Thoracic aorta (tissue), 2 donors: Measurements from ENCODE around the gene WDFY1. TPM values are rescaled to one million over a fixed set of nuclear protein-coding genes. Genes with fewer than 3 reads are reported as not detected.

Experiments
- ATAC-seq: fragments of 150-250 bp; one replicate; pipeline ENCODE4 v1.8.0; 2017; ENCODE audit warnings: low read depth; ENCODE audit not compliant: insufficient number of reproducible peaks, low FRiP score
- DNase-seq: peaks from one replicate; pipeline ENCODE4 v3.0.0-alpha.2; 2020; ENCODE audit warnings: low spot score
- H3K27ac ChIP-seq, 2 donors: fragments of 200-600 bp; sonication (generic); 1 replicate in 1 of 2; 2 replicates in 1 of 2; pipeline ENCODE4 v1.5.1; 2016; ENCODE audit warnings: mild to moderate bottlenecking in 2 of 2, moderate library complexity in 2 of 2
- H3K27me3 ChIP-seq: fragments of 200-600 bp; sonication (generic); replicated peaks from 2 replicates; pipeline ENCODE4 v1.6.0; 2016; ENCODE audit warnings: mild to moderate bottlenecking; ENCODE audit not compliant: insufficient read depth
- H3K36me3 ChIP-seq: fragments of 200-600 bp; sonication (generic); one replicate; pipeline ENCODE4 v1.5.1; 2016
- H3K4me1 ChIP-seq, 2 donors: fragments of 200-600 bp; sonication (generic); 1 replicate in 1 of 2; 2 replicates in 1 of 2; pipeline versions ENCODE4 v1.5.1 to v1.6.0; 2016; ENCODE audit warnings: low read depth in 2 of 2, mild to moderate bottlenecking in 1 of 2; ENCODE audit not compliant: control insufficient read depth in 1 of 2
- H3K4me3 ChIP-seq: fragments of 200-600 bp; sonication (generic); 2 replicates; pipeline ENCODE4 v1.5.1; 2016; ENCODE audit warnings: mild to moderate bottlenecking
- H3K9me3 ChIP-seq: fragments of 200-600 bp; sonication (generic); 2 replicates; pipeline ENCODE4 v1.5.1; 2016
- total RNA-seq, 2 donors: library from RNA; depleted of rRNA; stranded (reverse); fragments of >200 nt; gene quantifications; one replicate each; pipeline versions ENCODE4 v1.1.0 to v1.2.3, GENCODE V29; 2016
- TF ChIP-seq, protein P1 (sequence below): fragments of 200-600 bp; sonication (generic); IDR thresholded peaks from one replicate; pipeline ENCODE4 v1.5.1; 2019; ENCODE audit warnings: antibody characterized with exemption

The WDFY1 gene
- total RNA-seq, 2 donors from 2014 or later = 51.4 to 64.0 TPM

DNA sequence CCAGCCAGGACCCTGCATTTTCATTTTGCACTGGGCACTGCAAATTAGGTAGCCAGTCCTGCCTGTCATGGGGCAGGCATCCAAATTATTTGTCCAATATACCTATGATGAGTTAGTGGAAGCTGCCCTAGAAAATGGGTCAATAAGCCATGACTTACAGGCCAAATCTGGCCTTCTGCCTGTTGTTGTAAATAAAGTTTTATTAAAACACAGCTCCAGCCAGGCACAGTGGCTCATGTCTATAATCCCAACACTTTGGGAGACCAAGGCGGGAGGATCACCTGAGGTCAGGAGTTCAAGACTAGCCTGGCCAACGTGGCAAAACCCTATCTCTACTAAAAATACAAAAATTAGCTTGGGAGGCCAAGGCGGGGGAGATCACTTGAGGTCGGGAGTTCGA is 116.0 kb downstream of the WDFY1 start:
- Histone ChIP-seq H3K4me3 (no peak overlapping the region), H3K27me3 (no peaks in the 10 kb centered on the region), H3K27ac (no peak overlapping the region), H3K4me1 (no peaks in the 10 kb centered on the region), H3K36me3 (no peaks in the 10 kb centered on the region), H3K9me3 (no peaks in the 10 kb centered on the region)
- TF ChIP-seq, protein P1, sequence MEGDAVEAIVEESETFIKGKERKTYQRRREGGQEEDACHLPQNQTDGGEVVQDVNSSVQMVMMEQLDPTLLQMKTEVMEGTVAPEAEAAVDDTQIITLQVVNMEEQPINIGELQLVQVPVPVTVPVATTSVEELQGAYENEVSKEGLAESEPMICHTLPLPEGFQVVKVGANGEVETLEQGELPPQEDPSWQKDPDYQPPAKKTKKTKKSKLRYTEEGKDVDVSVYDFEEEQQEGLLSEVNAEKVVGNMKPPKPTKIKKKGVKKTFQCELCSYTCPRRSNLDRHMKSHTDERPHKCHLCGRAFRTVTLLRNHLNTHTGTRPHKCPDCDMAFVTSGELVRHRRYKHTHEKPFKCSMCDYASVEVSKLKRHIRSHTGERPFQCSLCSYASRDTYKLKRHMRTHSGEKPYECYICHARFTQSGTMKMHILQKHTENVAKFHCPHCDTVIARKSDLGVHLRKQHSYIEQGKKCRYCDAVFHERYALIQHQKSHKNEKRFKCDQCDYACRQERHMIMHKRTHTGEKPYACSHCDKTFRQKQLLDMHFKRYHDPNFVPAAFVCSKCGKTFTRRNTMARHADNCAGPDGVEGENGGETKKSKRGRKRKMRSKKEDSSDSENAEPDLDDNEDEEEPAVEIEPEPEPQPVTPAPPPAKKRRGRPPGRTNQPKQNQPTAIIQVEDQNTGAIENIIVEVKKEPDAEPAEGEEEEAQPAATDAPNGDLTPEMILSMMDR = no peak
- ATAC-seq = no peak
- no peak for DNase-seq

DNA sequence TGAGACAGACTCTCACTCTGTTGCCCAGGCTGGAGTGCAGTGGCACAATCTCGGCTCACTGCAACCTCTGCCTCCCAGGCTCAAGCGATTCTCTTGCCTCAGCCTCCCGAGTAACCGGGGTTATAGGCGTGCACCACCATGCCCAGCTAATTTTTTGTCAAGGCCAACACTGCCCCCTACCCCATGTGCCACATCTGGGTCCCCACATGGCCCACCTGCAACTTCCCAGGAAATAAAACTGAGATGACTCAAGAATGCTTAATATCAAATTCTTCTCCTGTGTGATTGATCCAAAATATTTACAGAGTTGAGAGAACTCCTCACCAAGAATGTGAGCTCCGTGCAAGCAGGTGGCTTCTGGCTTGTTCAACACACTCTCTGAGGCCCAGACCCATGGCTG is 116.8 kb downstream of the WDFY1 start:
- Histone ChIP-seq H3K27me3 (no peaks in the 10 kb centered on the region), H3K9me3 (no peaks in the 10 kb centered on the region), H3K4me3 (no peak overlapping the region), H3K36me3 (no peaks in the 10 kb centered on the region), H3K4me1 (no peaks in the 10 kb centered on the region), H3K27ac (no peak overlapping the region)
- DNase-seq = no peak
- TF ChIP-seq, protein P1 = no peak
- ATAC-seq = no peak

DNA sequence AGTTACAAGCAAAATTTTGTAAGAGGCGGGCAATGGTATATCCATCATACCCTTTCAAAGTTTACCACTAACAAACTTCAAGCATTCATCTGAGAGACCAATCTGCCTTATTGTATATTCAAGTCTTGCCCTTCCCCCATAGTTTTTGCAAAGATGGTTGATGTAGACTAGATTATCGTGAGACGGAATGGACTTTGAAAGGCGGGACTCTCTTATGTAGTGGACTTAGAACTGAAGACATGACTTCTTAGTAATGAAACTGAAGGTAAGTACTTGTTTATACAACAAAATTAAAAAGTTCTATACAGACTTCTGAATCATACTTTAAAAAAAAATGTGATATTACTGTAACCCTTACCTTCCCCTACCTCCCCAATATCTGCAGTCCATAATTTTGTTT is 118.1 kb downstream of the WDFY1 start:
- ATAC-seq (no peak), DNase-seq (no peak)
- no peaks in the 10 kb centered on the region for H3K9me3 ChIP-seq
- TF ChIP-seq, protein P1 = no peak
- H3K27me3 ChIP-seq = no peaks in the 10 kb centered on the region
- H3K4me1 ChIP-seq = no peaks in the 10 kb centered on the region
- H3K4me3 ChIP-seq = no peak overlapping the region
- no peak overlapping the region for H3K27ac ChIP-seq
- H3K36me3 ChIP-seq = no peaks in the 10 kb centered on the region

Other genes starting within 250 kb of the WDFY1 start
- 1 to 10 TPM in 1 of 2 donors, under 1 TPM in 1; 0.95 to 3.0 TPM for gene AP1S3, start 107.8 kb downstream of the WDFY1 start, total RNA-seq
- gene MRPL44, start 12.1 kb upstream of the WDFY1 start, total RNA-seq = 10 to 100 TPM; 20.5 to 22.7 TPM
- 10 to 100 TPM; 29.0 to 47.3 TPM for gene SERPINE2, start 94.0 kb upstream of the WDFY1 start, total RNA-seq